Mesothelial cell of epicardium (in vitro differentiated cells): Measurements from ENCODE around the gene RPRD1B. TPM values are rescaled to one million over a fixed set of nuclear protein-coding genes. Genes with fewer than 3 reads are reported as not detected.
A peak's percentile ranks its signal among the peaks of the same experiment; 100 is the strongest.

Source experiments
- DNase-seq, 2 experiments: peaks; one replicate each; pipeline ENCODE4 v3.0.0; 2021; ENCODE audit warnings: low spot score in 2 of 2; ENCODE audit not compliant: unreplicated experiment in 2 of 2
- H3K27ac Mint-ChIP-seq: 2 replicates; pipeline ENCODE4 v1.8.0; 2021; ENCODE audit warnings: mixed read lengths
- H3K27me3 Mint-ChIP-seq: 2 replicates; pipeline ENCODE4 v1.8.0; 2021; ENCODE audit warnings: low read depth, mixed read lengths
- H3K36me3 Mint-ChIP-seq: 2 replicates; pipeline ENCODE4 v1.8.0; 2021; ENCODE audit warnings: mixed read lengths
- H3K4me1 Mint-ChIP-seq: 2 replicates; pipeline ENCODE4 v1.8.0; 2021; ENCODE audit warnings: mixed read lengths
- H3K4me3 Mint-ChIP-seq: 2 replicates; pipeline ENCODE4 v1.8.0; 2021; ENCODE audit warnings: mild to moderate bottlenecking, moderate library complexity, mixed read lengths
- H3K9me3 Mint-ChIP-seq: 2 replicates; pipeline ENCODE4 v1.8.0; 2021; ENCODE audit warnings: mixed read lengths
- total RNA-seq: library from RNA; stranded (reverse); gene quantifications from 3 replicates; pipeline ENCODE4 v1.2.1, GENCODE V29; 2021
- TF ChIP-seq, protein P1 (sequence below): fragments of 200-600 bp; sonication (generic); IDR thresholded peaks from one replicate; pipeline ENCODE4 v1.5.0; 2021; ENCODE audit warnings: antibody characterized with exemption; ENCODE audit not compliant: unreplicated experiment

The RPRD1B gene
- total RNA-seq, 1 donor from 2014 or later, result 48.4 TPM

DNA sequence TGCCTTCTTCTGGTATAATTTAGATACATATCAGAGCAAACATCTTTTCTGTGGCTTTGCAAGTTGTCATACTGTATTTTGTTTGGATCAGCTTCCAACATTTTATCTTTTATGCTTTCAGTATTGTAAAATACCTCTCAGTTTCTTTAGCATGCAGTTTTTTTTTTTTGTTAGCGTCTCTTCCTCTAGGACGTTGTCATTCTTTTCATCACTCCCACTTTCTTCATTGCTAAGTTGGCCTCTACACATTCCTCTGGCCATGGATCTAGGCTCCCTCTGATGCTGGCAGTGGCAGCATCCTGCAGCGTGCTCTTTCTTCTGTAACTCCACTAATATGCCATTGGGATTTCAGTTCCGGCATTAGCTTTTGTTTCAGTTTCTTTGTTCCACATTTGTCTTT is 21.7 kb downstream of the RPRD1B start:
- Mint-ChIP-seq H3K27me3 (no peaks in the 10 kb centered on the region), H3K4me1 (peaks cover 42% of the 10 kb centered on the region), H3K27ac (peak overlapping the region; percentile 9), H3K36me3 (peaks cover 21% of the 10 kb centered on the region), H3K4me3 (no peak overlapping the region), H3K9me3 (no peaks in the 10 kb centered on the region)
- TF ChIP-seq, protein P1, sequence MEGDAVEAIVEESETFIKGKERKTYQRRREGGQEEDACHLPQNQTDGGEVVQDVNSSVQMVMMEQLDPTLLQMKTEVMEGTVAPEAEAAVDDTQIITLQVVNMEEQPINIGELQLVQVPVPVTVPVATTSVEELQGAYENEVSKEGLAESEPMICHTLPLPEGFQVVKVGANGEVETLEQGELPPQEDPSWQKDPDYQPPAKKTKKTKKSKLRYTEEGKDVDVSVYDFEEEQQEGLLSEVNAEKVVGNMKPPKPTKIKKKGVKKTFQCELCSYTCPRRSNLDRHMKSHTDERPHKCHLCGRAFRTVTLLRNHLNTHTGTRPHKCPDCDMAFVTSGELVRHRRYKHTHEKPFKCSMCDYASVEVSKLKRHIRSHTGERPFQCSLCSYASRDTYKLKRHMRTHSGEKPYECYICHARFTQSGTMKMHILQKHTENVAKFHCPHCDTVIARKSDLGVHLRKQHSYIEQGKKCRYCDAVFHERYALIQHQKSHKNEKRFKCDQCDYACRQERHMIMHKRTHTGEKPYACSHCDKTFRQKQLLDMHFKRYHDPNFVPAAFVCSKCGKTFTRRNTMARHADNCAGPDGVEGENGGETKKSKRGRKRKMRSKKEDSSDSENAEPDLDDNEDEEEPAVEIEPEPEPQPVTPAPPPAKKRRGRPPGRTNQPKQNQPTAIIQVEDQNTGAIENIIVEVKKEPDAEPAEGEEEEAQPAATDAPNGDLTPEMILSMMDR, result no peak
- DNase-seq, result no peak

GRCh38 chr20:38055848-38056247 is 22.3 kb downstream of the RPRD1B start:
- H3K27me3 Mint-ChIP-seq, result no peaks in the 10 kb centered on the region
- H3K4me1 Mint-ChIP-seq, result peaks cover 42% of the 10 kb centered on the region
- no peak for DNase-seq
- no peaks in the 10 kb centered on the region for H3K9me3 Mint-ChIP-seq
- peaks cover 24% of the 10 kb centered on the region for H3K36me3 Mint-ChIP-seq
- H3K4me3 Mint-ChIP-seq, result no peak overlapping the region
- TF ChIP-seq, protein P1, result no peak
- no peak overlapping the region for H3K27ac Mint-ChIP-seq

DNA sequence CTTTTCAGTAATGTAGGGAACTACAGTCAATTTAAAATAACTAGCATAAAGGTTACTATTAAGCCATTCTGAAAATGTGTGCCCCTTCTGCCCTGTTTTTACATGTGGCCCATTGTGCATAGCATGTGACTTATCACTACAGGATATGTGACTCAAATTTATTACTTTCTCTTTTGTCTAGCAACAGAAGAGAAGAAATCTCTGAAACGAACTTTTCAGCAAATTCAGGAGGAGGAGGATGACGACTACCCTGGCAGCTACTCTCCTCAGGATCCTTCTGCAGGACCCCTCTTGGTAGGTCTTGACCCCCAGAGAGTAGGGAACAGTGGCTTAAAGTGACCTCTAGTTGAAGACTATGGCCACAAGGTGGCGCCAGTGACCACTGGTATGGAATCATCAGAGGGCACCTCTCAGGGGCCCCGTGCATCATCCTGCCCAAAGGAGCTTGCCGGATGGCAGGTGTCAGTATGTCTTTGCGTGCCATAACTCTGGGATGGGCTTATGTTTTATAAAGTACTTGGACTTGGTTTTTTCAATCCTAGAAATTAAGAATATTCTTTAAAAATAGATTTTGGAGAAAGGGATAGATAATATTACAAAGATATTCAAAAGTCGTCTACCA is 23.9 kb downstream of the RPRD1B start:
- DNase-seq, result peak; percentile 73 to 83
- peaks cover 23% of the 10 kb centered on the region for H3K36me3 Mint-ChIP-seq
- TF ChIP-seq, protein P1, result peak; percentile 95
- no peaks in the 10 kb centered on the region for H3K9me3 Mint-ChIP-seq
- no peaks in the 10 kb centered on the region for H3K27me3 Mint-ChIP-seq
- H3K27ac Mint-ChIP-seq, result no peak overlapping the region
- peaks cover 39% of the 10 kb centered on the region for H3K4me1 Mint-ChIP-seq
- H3K4me3 Mint-ChIP-seq, result no peak overlapping the region

DNA sequence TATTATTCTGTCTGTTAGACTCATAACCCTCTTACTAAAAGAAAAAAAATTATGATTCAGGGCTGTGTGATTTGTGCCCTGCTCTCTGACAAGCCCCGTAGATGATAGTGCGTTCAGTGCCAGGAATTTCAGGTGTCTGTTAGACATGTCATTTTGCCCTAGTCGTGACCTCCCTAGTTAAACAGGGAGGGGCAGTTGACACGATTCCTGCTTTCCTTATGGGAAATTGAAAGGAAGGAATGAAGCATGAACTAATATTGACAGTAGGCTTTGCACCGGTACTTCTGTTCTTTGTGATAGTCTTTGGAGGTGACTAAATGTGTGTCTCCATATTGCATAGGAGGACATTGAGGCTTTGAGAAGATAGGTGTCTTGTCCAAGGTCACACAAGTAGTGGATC is 26.3 kb downstream of the RPRD1B start:
- peak overlapping the region; percentile 59 for H3K27ac Mint-ChIP-seq
- no peak for DNase-seq
- no peaks in the 10 kb centered on the region for H3K27me3 Mint-ChIP-seq
- peaks cover 30% of the 10 kb centered on the region for H3K4me1 Mint-ChIP-seq
- H3K4me3 Mint-ChIP-seq, result no peak overlapping the region
- H3K36me3 Mint-ChIP-seq, result peaks cover 29% of the 10 kb centered on the region
- TF ChIP-seq, protein P1, result no peak
- no peaks in the 10 kb centered on the region for H3K9me3 Mint-ChIP-seq

- Mint-ChIP-seq H3K4me3 (no peak overlapping the region), H3K4me1 (peaks cover 26% of the 10 kb centered on the region), H3K36me3 (peaks cover 31% of the 10 kb centered on the region), H3K9me3 (no peaks in the 10 kb centered on the region), H3K27ac (peak overlapping the region; percentile 70), H3K27me3 (no peaks in the 10 kb centered on the region)
- TF ChIP-seq, protein P1, result no peak
- DNase-seq, result no peak
Measured at GRCh38 chr20:38060536-38060935, 27.0 kb downstream of the RPRD1B start.
